ENCODE results near the gene ST3GAL3. TPM values are rescaled to one million over a fixed set of nuclear protein-coding genes. Genes with fewer than 3 reads are reported as not detected.
A peak's percentile ranks its signal among the peaks of the same experiment; 100 is the strongest.

Gene ST3GAL3
- total and polyA plus RNA-seq, 2 donors (not counting 3 experiments of a cell fraction or from before 2014, with no cell fraction given) = 14.3 to 35.8 TPM

GRCh38 chr1:43783671-43784205 is 76.4 kb downstream of the ST3GAL3 start:
- H3K79me2 ChIP-seq (ENCODE audit: control insufficient read depth, insufficient read depth, low read length) = no peaks in the 10 kb centered on the region
- peaks cover 18% of the 10 kb centered on the region for H3K4me1 ChIP-seq (ENCODE audit: control insufficient read depth, extremely low read depth, insufficient read depth, low read length)
- TF ChIP-seq POLR2A (IDR thresholded peaks at IDR 0.05; ENCODE audit: low read depth, low read length) = no peak
- TF ChIP-seq FOS (IDR thresholded peaks at IDR 0.05; ENCODE audit: borderline replicate concordance, insufficient read depth, low read length) = peak; percentile 47
- H3K4me3 ChIP-seq (replicated peaks in 1 of 3; ENCODE audit: insufficient read depth in 1 of 3, low read depth in 1 of 3, low read length in 3 of 3) = no peak overlapping the region
- no TSS peak for BruUV-seq (replicated peaks)
- H3K27me3 ChIP-seq (ENCODE audit: control insufficient read depth in 2 of 2, insufficient read depth in 2 of 2, low read length in 2 of 2) = no peaks in the 10 kb centered on the region
- no peaks in the 10 kb centered on the region for H3K9me3 ChIP-seq (replicated peaks; ENCODE audit: control insufficient read depth, insufficient read depth, low read length)
- ChIA-PET CTCF (interaction anchor here (1.0 to 4.4 kb wide), 5 partner anchors 11 to 151 kb away, joined by 3 to 28 read pairs (median 9); partner anchors contain the start of gene ARTN), POLR2A (no interaction called here)
- peak overlapping the region; percentile 30 for H3K27ac ChIP-seq (ENCODE audit: insufficient read depth, low read depth, low read length)
- H3K9ac ChIP-seq (replicated peaks; ENCODE audit: extremely low read depth, insufficient read depth, low read length) = no peak overlapping the region
- no peak overlapping the region for H2AFZ ChIP-seq (ENCODE audit: low read depth, low read length)
- no peak overlapping the region for H3K4me2 ChIP-seq (ENCODE audit: insufficient read depth, low read length)
- no peaks in the 10 kb centered on the region for H3K36me3 ChIP-seq (ENCODE audit: control insufficient read depth in 2 of 2, extremely low read depth in 1 of 2, insufficient read depth in 2 of 2, low read length in 2 of 2)
- intact Hi-C loops (cut with micrococcal nuclease) = no loop called here
- H3K9me1 ChIP-seq (replicated peaks; ENCODE audit: control insufficient read depth, extremely low read depth, insufficient read depth, low read length) = no peaks in the 10 kb centered on the region
- DNase-seq (ENCODE audit: low read depth, low spot score) (no peak), FAIRE-seq (no peak)
- H4K20me1 ChIP-seq (replicated peaks; ENCODE audit: control insufficient read depth, extremely low read depth, insufficient read depth, low read length) = no peaks in the 10 kb centered on the region
- dilution Hi-C loops (cut with MboI; ENCODE audit: extremely low pct_ligation_motif_present, low sequenced_read_pairs) = no loop called here

- no peaks in the 10 kb centered on the region for H4K20me1 ChIP-seq (replicated peaks; ENCODE audit: control insufficient read depth, extremely low read depth, insufficient read depth, low read length)
- no peaks in the 10 kb centered on the region for H3K9me3 ChIP-seq (replicated peaks; ENCODE audit: control insufficient read depth, insufficient read depth, low read length)
- ChIA-PET CTCF (interaction anchor here (1.4 to 4.4 kb wide), 4 partner anchors 15 to 148 kb away, joined by 3 to 28 read pairs (median 10); partner anchors contain the start of gene ARTN), POLR2A (no interaction called here)
- H3K4me3 ChIP-seq (replicated peaks in 1 of 3; ENCODE audit: insufficient read depth in 1 of 3, low read depth in 1 of 3, low read length in 3 of 3) = no peak overlapping the region
- H3K27ac ChIP-seq (ENCODE audit: insufficient read depth, low read depth, low read length) = no peak overlapping the region
- TF ChIP-seq POLR2AphosphoS5 (IDR thresholded peaks at IDR 0.05; ENCODE audit: insufficient read depth, low read depth, low read length) = no peak
- TF ChIP-seq JUN (IDR thresholded peaks at IDR 0.05; ENCODE audit: borderline replicate concordance, insufficient read depth, insufficient read length, low read depth) = no peak
- TF ChIP-seq FOS (IDR thresholded peaks at IDR 0.05; ENCODE audit: borderline replicate concordance, insufficient read depth, low read length) = no peak
- no peak for TF ChIP-seq MYC (IDR thresholded peaks at IDR 0.05; ENCODE audit: low read depth, low read length)
- TF ChIP-seq GATA2 (IDR thresholded peaks at IDR 0.05; ENCODE audit: insufficient read depth, insufficient read length, low read depth, low read length) = no peak
- TF ChIP-seq EZH2 (IDR thresholded peaks at IDR 0.05; ENCODE audit: borderline replicate concordance, low read depth, low read length, severe bottlenecking) = no peak
- TF ChIP-seq CTCF (IDR thresholded peaks at IDR 0.05; ENCODE audit: extremely low read depth in 1 of 2, insufficient read depth in 1 of 2, low read depth in 1 of 2, low read length in 2 of 2) = no peak
- TF ChIP-seq MAX (IDR thresholded peaks at IDR 0.05; ENCODE audit: insufficient read depth, insufficient read length) = no peak
- no peak for TF ChIP-seq POLR2A (IDR thresholded peaks at IDR 0.05; ENCODE audit: low read depth, low read length)
- intact Hi-C loops (cut with micrococcal nuclease) = no loop called here
- no peak overlapping the region for H3K4me2 ChIP-seq (ENCODE audit: insufficient read depth, low read length)
- peaks cover 18% of the 10 kb centered on the region for H3K4me1 ChIP-seq (ENCODE audit: control insufficient read depth, extremely low read depth, insufficient read depth, low read length)
- no peaks in the 10 kb centered on the region for H3K79me2 ChIP-seq (ENCODE audit: control insufficient read depth, insufficient read depth, low read length)
- DNase-seq (ENCODE audit: low read depth, low spot score) = peak; percentile 6
- no peak for FAIRE-seq
- BruUV-seq (replicated peaks) = no TSS peak
- H2AFZ ChIP-seq (ENCODE audit: low read depth, low read length) = no peak overlapping the region
- H3K9ac ChIP-seq (replicated peaks; ENCODE audit: extremely low read depth, insufficient read depth, low read length) = no peak overlapping the region
- H3K9me1 ChIP-seq (replicated peaks; ENCODE audit: control insufficient read depth, extremely low read depth, insufficient read depth, low read length) = no peaks in the 10 kb centered on the region
- dilution Hi-C loops (cut with MboI; ENCODE audit: extremely low pct_ligation_motif_present, low sequenced_read_pairs) = no loop called here
- no peaks in the 10 kb centered on the region for H3K27me3 ChIP-seq (ENCODE audit: control insufficient read depth in 2 of 2, insufficient read depth in 2 of 2, low read length in 2 of 2)
- no peaks in the 10 kb centered on the region for H3K36me3 ChIP-seq (ENCODE audit: control insufficient read depth in 2 of 2, extremely low read depth in 1 of 2, insufficient read depth in 2 of 2, low read length in 2 of 2)
These were observed 79.0 kb downstream of the ST3GAL3 start for GRCh38 chr1:43786201-43786958.
